Aorta (tissue), 5 donors: ENCODE data around the gene ARL4A. TPM values are rescaled to one million over a fixed set of nuclear protein-coding genes. Genes with fewer than 3 reads are reported as not detected.
"Not testable (repeated sequence)": the region's sequence is repeated elsewhere in the genome, so short reads cannot be mapped to it uniquely, and the experiment has no call there.

Experiments used
- ATAC-seq: fragments of 200-7000 bp; cut with Tn5 transposase; one replicate; pipeline ENCODE4 v1.9.1; 2022; ENCODE audit warnings: moderate library complexity; ENCODE audit not compliant: low FRiP score
- DNase-seq, 2 donors: peaks; one replicate each; pipeline ENCODE4 v3.0.0-alpha.2; 2020
- H3K27ac ChIP-seq, 2 donors: one replicate each; pipeline ENCODE4 v1.5.1; 2013; ENCODE audit warnings: low read length in 2 of 2, mild to moderate bottlenecking in 2 of 2, moderate library complexity in 2 of 2, control low read depth in 1 of 2, inconsistent platforms in 1 of 2, low read depth in 1 of 2
- H3K27me3 ChIP-seq, 2 donors: one replicate each; pipeline ENCODE4 v1.6.1; 2013; ENCODE audit warnings: control low read depth in 1 of 2, low read length in 1 of 2, mild to moderate bottlenecking in 1 of 2, moderate library complexity in 1 of 2; ENCODE audit not compliant: insufficient read depth in 2 of 2, control insufficient read depth in 1 of 2
- H3K36me3 ChIP-seq, 2 donors: one replicate each; pipeline ENCODE4 v1.6.1; 2013; ENCODE audit warnings: control low read depth in 1 of 2, low read length in 1 of 2, mild to moderate bottlenecking in 1 of 2; ENCODE audit not compliant: insufficient read depth in 2 of 2, control insufficient read depth in 1 of 2
- H3K4me1 ChIP-seq, 2 donors: one replicate each; pipeline ENCODE4 v1.6.1; 2013; ENCODE audit warnings: low read length in 2 of 2, control low read depth in 1 of 2, mild to moderate bottlenecking in 1 of 2, moderate library complexity in 1 of 2; ENCODE audit not compliant: insufficient read depth in 2 of 2, control insufficient read depth in 1 of 2
- H3K4me3 ChIP-seq, 2 donors: one replicate each; pipeline ENCODE4 v1.5.1; 2013; ENCODE audit warnings: low read length in 2 of 2, control low read depth in 1 of 2, mild to moderate bottlenecking in 1 of 2
- H3K9me3 ChIP-seq: one replicate; pipeline ENCODE4 v1.6.1; 2013; ENCODE audit warnings: mild to moderate bottlenecking, low read length; ENCODE audit not compliant: control insufficient read depth
- WGBS, 2 donors: extraction: QIAGEN DNeasy Blood & Tissue Kit; methylation state at CpG; one replicate each; pipeline ENCODE4 v1.1.7; 2013; 5-methylcytosine and 5-hydroxymethylcytosine counted together
- intact Hi-C, 2 donors: fragments of 100-400 bp; cut with DNase I; formaldehyde crosslinking; loops; one replicate each; pipeline versions ENCODE4 v1.14.2 to v1.15.0; 2022
- polyA plus RNA-seq, 2 donors: library from polyadenylated mRNA; stranded (reverse); fragments of 200-250 nt; gene quantifications; one replicate each; pipeline ENCODE4 v1.2.3, GENCODE V29; 2013
- total RNA-seq, 2 donors: library from RNA; stranded (reverse); fragmentation: NEBNext Ultra II Directional; extraction: Animal tissue kit (Norgen Biotek cat#: 25700); gene quantifications; one replicate each; pipeline ENCODE4 v1.2.1, GENCODE V29; 2021
- donor health status: healthy with polysubstance abuse.
- donor health status: Bipolar disorder and iron deficiency.
- donor health status: DM: no; HTN: no; CAD: no.
- donor health status: DM: no; HTN: no; CAD: no.
- donor health status: DM: yes; HTN: yes; CAD: no.

The ARL4A gene
- total and polyA plus RNA-seq, 4 donors, result 2.7 to 40.4 (median 28.1) TPM

DNA sequence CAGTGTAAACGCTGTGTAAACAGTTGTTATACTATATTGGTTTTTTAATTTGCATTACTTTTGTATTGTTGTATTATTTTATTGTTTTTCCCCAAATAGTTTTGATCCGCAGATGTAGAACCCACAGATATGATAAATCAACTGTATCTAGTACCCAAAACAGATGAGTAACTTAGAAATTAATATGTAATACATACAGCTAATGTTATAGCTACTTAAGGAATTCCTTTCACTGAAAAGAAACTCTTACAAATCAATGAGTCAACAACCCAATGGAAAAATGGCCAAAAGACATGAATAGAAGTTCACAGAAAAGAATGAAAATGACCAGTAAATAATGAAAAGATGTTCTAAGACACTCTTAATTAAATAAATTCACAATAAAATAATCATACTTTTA lies 32.3 kb upstream of the ARL4A start:
- 93 to 96% methylated on average over 2 of the region's 2 CpGs for WGBS, 2 donors
- Histone ChIP-seq H3K27ac (no peak overlapping the region), H3K4me1 (no peaks in the 10 kb centered on the region), H3K4me3 (no peak overlapping the region), H3K27me3 (no peaks in the 10 kb centered on the region), H3K9me3 (no peaks in the 10 kb centered on the region), H3K36me3 (no peaks in the 10 kb centered on the region)
- ATAC-seq, result no peak
- intact Hi-C loops, result no loop called here
- no peak for DNase-seq

- H3K27ac ChIP-seq, H3K36me3 ChIP-seq, intact Hi-C loops, H3K9me3 ChIP-seq, DNase-seq, H3K4me3 ChIP-seq, ATAC-seq, H3K27me3 ChIP-seq, H3K4me1 ChIP-seq: not testable (repeated sequence)
- 76 to 81% methylated on average over 8 of the region's 8 CpGs for WGBS, 2 donors
Measured at GRCh38 chr7:12660423-12660822, 27.0 kb upstream of the ARL4A start.

- intact Hi-C loops, ATAC-seq: not testable (repeated sequence)
- WGBS, 2 donors, result 87 to 88% methylated on average over 3 of the region's 3 CpGs
Measured at GRCh38 chr7:12660986-12661385, 26.4 kb upstream of the ARL4A start.

DNA sequence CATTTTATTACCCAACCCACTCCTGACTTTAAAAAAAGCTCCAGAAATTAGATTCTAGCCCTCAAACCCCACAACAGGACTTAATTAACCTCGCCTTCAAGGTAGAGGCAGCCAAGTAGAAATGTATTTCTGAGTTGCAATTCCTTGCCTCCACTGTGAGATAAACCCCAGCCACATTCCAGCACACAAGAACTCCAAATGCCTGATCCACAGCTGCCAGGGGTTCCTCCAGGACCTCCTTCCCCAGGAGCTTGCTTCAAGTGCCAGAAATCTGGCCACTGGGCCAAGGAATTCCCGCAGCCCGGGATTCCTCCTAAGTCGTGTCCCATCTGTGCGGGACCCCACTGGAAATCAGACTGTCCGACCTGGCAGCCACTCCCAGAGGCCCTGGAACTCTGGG lies 25.9 kb upstream of the ARL4A start:
- H3K36me3 ChIP-seq, result no peaks in the 10 kb centered on the region
- ATAC-seq, result no peak
- WGBS, 2 donors, result 82 to 85% methylated on average over 6 of the region's 6 CpGs
- no peaks in the 10 kb centered on the region for H3K27me3 ChIP-seq
- no peak overlapping the region for H3K4me3 ChIP-seq
- H3K9me3 ChIP-seq, result no peaks in the 10 kb centered on the region
- H3K27ac ChIP-seq, result no peak overlapping the region
- intact Hi-C loops, result no loop called here
- no peak for DNase-seq
- H3K4me1 ChIP-seq, result no peaks in the 10 kb centered on the region

More at GRCh38 chr7:12660986-12661385, 26.4 kb upstream of the ARL4A start:
- H3K4me3 ChIP-seq, H3K27me3 ChIP-seq, H3K9me3 ChIP-seq, H3K4me1 ChIP-seq, H3K27ac ChIP-seq, H3K36me3 ChIP-seq, DNase-seq: not testable (repeated sequence)

GRCh38 chr7:12670000-12670729 lies 17.3 kb upstream of the ARL4A start:
- WGBS, 2 donors, result 3 to 11% methylated on average over 1 of the region's 1 CpG
- Histone ChIP-seq H3K36me3 (no peaks in the 10 kb centered on the region), H3K9me3 (no peaks in the 10 kb centered on the region), H3K27ac (no peak overlapping the region), H3K4me1 (no peaks in the 10 kb centered on the region), H3K27me3 (no peaks in the 10 kb centered on the region), H3K4me3 (no peak overlapping the region)
- ATAC-seq (no peak), DNase-seq (no peak)
- intact Hi-C loops, result no loop called here

GRCh38 chr7:12670743-12671520 lies 16.5 kb upstream of the ARL4A start:
- no peaks in the 10 kb centered on the region for H3K36me3 ChIP-seq
- H3K9me3 ChIP-seq, result peaks cover 4% of the 10 kb centered on the region
- H3K4me3 ChIP-seq, result no peak overlapping the region
- whole genome bisulfite sequencing, 2 donors, result 74 to 75% methylated on average over 6 of the region's 6 CpGs
- no peak overlapping the region for H3K27ac ChIP-seq
- DNase-seq (no peak), ATAC-seq (no peak)
- intact Hi-C loops, result no loop called here
- H3K27me3 ChIP-seq, result no peaks in the 10 kb centered on the region
- no peaks in the 10 kb centered on the region for H3K4me1 ChIP-seq

DNA sequence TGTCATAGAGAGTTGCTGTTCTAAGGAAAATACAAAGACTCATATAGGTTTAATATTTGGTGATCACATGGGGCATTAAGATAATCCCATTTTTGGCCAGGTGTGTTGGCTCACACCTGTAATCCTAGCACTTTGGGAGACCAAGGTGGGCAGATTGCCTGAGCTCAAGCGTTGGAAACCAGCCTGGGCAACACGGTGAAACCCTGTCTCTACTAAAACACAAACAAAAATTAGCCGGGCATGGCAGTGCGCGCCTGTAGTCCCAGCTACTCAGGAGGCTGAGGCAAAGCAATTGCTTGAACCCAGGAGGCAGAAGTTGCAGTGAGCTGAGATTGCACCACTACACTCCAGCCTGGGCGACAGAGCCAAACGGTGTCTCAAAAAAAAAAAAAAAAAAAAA lies 14.0 kb upstream of the ARL4A start:
- DNase-seq, intact Hi-C loops, H3K9me3 ChIP-seq, H3K4me1 ChIP-seq, H3K27ac ChIP-seq, H3K27me3 ChIP-seq, ATAC-seq, H3K4me3 ChIP-seq, H3K36me3 ChIP-seq: not testable (repeated sequence)
- WGBS, 2 donors, result 87% methylated on average over 7 of the region's 7 CpGs

GRCh38 chr7:12674053-12674452 lies 13.4 kb upstream of the ARL4A start:
- Histone ChIP-seq H3K9me3 (peaks cover 4% of the 10 kb centered on the region), H3K27ac (no peak overlapping the region), H3K4me3 (no peak overlapping the region), H3K4me1 (no peaks in the 10 kb centered on the region), H3K36me3 (no peaks in the 10 kb centered on the region), H3K27me3 (no peaks in the 10 kb centered on the region)
- WGBS, 2 donors, result 91 to 94% methylated on average over 2 of the region's 2 CpGs
- no peak for DNase-seq
- intact Hi-C loops, result no loop called here
- no peak for ATAC-seq

GRCh38 chr7:12674861-12675260 lies 12.6 kb upstream of the ARL4A start:
- intact Hi-C loops, result no loop called here
- Histone ChIP-seq H3K27me3 (peaks cover 0 to 1% of the 10 kb centered on the region in 2 donors), H3K27ac (no peak overlapping the region), H3K4me3 (no peak overlapping the region), H3K4me1 (no peaks in the 10 kb centered on the region), H3K36me3 (no peaks in the 10 kb centered on the region), H3K9me3 (peaks cover 4% of the 10 kb centered on the region)
- DNase-seq (no peak), ATAC-seq (no peak)
- 87 to 94% methylated on average over 4 of the region's 4 CpGs for WGBS, 2 donors
